Mesendoderm (in vitro differentiated cells): ENCODE results near the gene KIAA1217.

Experiments used
- DNase-seq: peaks from one replicate; pipeline ENCODE4 v3.0.0; 2013
- H2AK5ac ChIP-seq: 2 replicates; pipeline ENCODE4 v1.6.1; 2013; ENCODE audit warnings: low read length, inconsistent platforms
- H2BK120ac ChIP-seq: 2 replicates; pipeline ENCODE4 v1.6.1; 2013; ENCODE audit warnings: low read depth, mild to moderate bottlenecking, low read length, moderate library complexity, mixed read lengths
- H2BK15ac ChIP-seq: replicated peaks from 2 replicates; pipeline ENCODE4 v1.6.1; 2013; ENCODE audit warnings: low read depth, mild to moderate bottlenecking, moderate library complexity
- H2BK5ac ChIP-seq: 2 replicates; pipeline ENCODE4 v1.6.1; 2013; ENCODE audit warnings: low read length, inconsistent platforms
- H3K18ac ChIP-seq: 2 replicates; pipeline ENCODE4 v1.6.1; 2013; ENCODE audit warnings: mild to moderate bottlenecking, low read length, mixed read lengths
- H3K23ac ChIP-seq: one replicate; pipeline ENCODE4 v1.6.1; 2013; ENCODE audit warnings: low read length
- H3K27ac ChIP-seq: 2 replicates; pipeline ENCODE4 v1.5.1; 2013; ENCODE audit warnings: low read depth, mild to moderate bottlenecking, inconsistent platforms, low read length, moderate library complexity
- H3K27me3 ChIP-seq: 2 replicates; pipeline ENCODE4 v1.6.1; 2013; ENCODE audit warnings: low read length, control low read depth, mild to moderate bottlenecking, inconsistent platforms; ENCODE audit not compliant: insufficient read depth, poor library complexity
- H3K36me3 ChIP-seq: 2 replicates; pipeline ENCODE4 v1.6.1; 2013; ENCODE audit warnings: low read length, inconsistent platforms; ENCODE audit not compliant: control insufficient read depth, insufficient read depth
- H3K4ac ChIP-seq: one replicate; pipeline ENCODE4 v1.6.1; 2013; ENCODE audit warnings: low read depth, mild to moderate bottlenecking, low read length, moderate library complexity
- H3K4me1 ChIP-seq: 2 replicates; pipeline ENCODE4 v1.6.1; 2013; ENCODE audit warnings: low read depth, low read length, inconsistent platforms; ENCODE audit not compliant: control insufficient read depth
- H3K4me2 ChIP-seq: 2 replicates; pipeline ENCODE4 v1.6.1; 2013; ENCODE audit warnings: low read length
- H3K4me3 ChIP-seq: 2 replicates; pipeline ENCODE4 v1.5.1; 2013; ENCODE audit warnings: mild to moderate bottlenecking, low read length
- H3K56ac ChIP-seq: one replicate; pipeline ENCODE4 v1.6.1; 2013; ENCODE audit warnings: low read length
- H3K79me1 ChIP-seq: 2 replicates; pipeline ENCODE4 v1.6.1; 2013; ENCODE audit warnings: low read length, inconsistent platforms
- H3K79me2 ChIP-seq: 2 replicates; pipeline ENCODE4 v1.6.1; 2013; ENCODE audit warnings: mild to moderate bottlenecking, low read length; ENCODE audit not compliant: control insufficient read depth, insufficient read depth
- H3K9ac ChIP-seq: 2 replicates; pipeline ENCODE4 v1.6.1; 2013; ENCODE audit warnings: low read length, inconsistent platforms
- H4K5ac ChIP-seq: one replicate; pipeline ENCODE4 v1.6.1; 2013; ENCODE audit warnings: low read length
- H4K8ac ChIP-seq: one replicate; pipeline ENCODE4 v1.6.1; 2013; ENCODE audit warnings: low read depth, mild to moderate bottlenecking, control low read depth, low read length, moderate library complexity
- WGBS: extraction: QIAGEN DNeasy Blood & Tissue Kit; methylation state at CpG from one replicate; pipeline ENCODE4 v1.1.7; 2013; ENCODE audit warnings: low lambda C conversion rate, missing lambda C conversion rate; ENCODE audit not compliant: insufficient coverage; ENCODE audit errors: extremely low coverage; 5-methylcytosine and 5-hydroxymethylcytosine counted together

Gene KIAA1217

GRCh38 chr10:24292304-24293293 is 83.7 kb downstream of the KIAA1217 start:
- Histone ChIP-seq H2BK120ac (no peak overlapping the region), H3K4ac (no peak overlapping the region), H2AK5ac (no peak overlapping the region), H3K9ac (no peak overlapping the region), H3K27me3 (no peaks in the 10 kb centered on the region), H3K4me3 (no peak overlapping the region), H2BK15ac (no peak overlapping the region), H4K8ac (no peak overlapping the region), H4K5ac (no peak overlapping the region), H3K27ac (no peak overlapping the region), H3K79me1 (no peaks in the 10 kb centered on the region), H2BK5ac (no peak overlapping the region), H3K56ac (no peak overlapping the region), H3K4me2 (no peak overlapping the region), H3K79me2 (no peaks in the 10 kb centered on the region), H3K36me3 (no peaks in the 10 kb centered on the region), H3K4me1 (no peaks in the 10 kb centered on the region), H3K18ac (no peak overlapping the region), H3K23ac (no peak overlapping the region)
- no CpG with 5 or more reads among the region's 11 CpGs for WGBS
- DNase-seq = peak; percentile 21

GRCh38 chr10:24299578-24300260 is 90.8 kb downstream of the KIAA1217 start:
- no peak overlapping the region for H3K9ac ChIP-seq
- H3K27me3 ChIP-seq = peaks cover 2% of the 10 kb centered on the region
- H3K4me1 ChIP-seq = no peaks in the 10 kb centered on the region
- H3K4me2 ChIP-seq = no peak overlapping the region
- no peak overlapping the region for H2BK120ac ChIP-seq
- H2AK5ac ChIP-seq = no peak overlapping the region
- no CpG with 5 or more reads among the region's 6 CpGs for WGBS
- no peak overlapping the region for H3K56ac ChIP-seq
- no peak overlapping the region for H4K5ac ChIP-seq
- DNase-seq = no peak
- no peak overlapping the region for H3K18ac ChIP-seq
- H3K79me2 ChIP-seq = no peaks in the 10 kb centered on the region
- no peak overlapping the region for H3K4me3 ChIP-seq
- no peak overlapping the region for H3K27ac ChIP-seq
- H2BK5ac ChIP-seq = no peak overlapping the region
- H2BK15ac ChIP-seq = no peak overlapping the region
- no peak overlapping the region for H3K4ac ChIP-seq
- H4K8ac ChIP-seq = no peak overlapping the region
- H3K36me3 ChIP-seq = no peaks in the 10 kb centered on the region
- H3K23ac ChIP-seq = no peak overlapping the region
- no peaks in the 10 kb centered on the region for H3K79me1 ChIP-seq

GRCh38 chr10:24303522-24304310 is 94.8 kb downstream of the KIAA1217 start:
- no peak overlapping the region for H3K23ac ChIP-seq

GRCh38 chr10:24305551-24306506 is 96.9 kb downstream of the KIAA1217 start:
- Histone ChIP-seq H3K18ac (no peak overlapping the region), H2BK120ac (no peak overlapping the region), H3K27me3 (peaks cover 2% of the 10 kb centered on the region), H3K4me1 (no peaks in the 10 kb centered on the region), H3K79me1 (no peaks in the 10 kb centered on the region), H3K27ac (no peak overlapping the region), H3K4me2 (no peak overlapping the region), H3K4ac (no peak overlapping the region), H3K4me3 (no peak overlapping the region), H2BK15ac (no peak overlapping the region), H3K36me3 (no peaks in the 10 kb centered on the region), H3K79me2 (no peaks in the 10 kb centered on the region), H2BK5ac (no peak overlapping the region), H3K9ac (no peak overlapping the region), H3K56ac (no peak overlapping the region), H3K23ac (no peak overlapping the region), H4K8ac (no peak overlapping the region), H2AK5ac (no peak overlapping the region), H4K5ac (no peak overlapping the region)
- DNase-seq = no peak
- WGBS = no CpG with 5 or more reads among the region's 8 CpGs

More at GRCh38 chr10:24303522-24304310, 94.8 kb downstream of the KIAA1217 start:
- no peaks in the 10 kb centered on the region for H3K79me1 ChIP-seq
- H3K36me3 ChIP-seq = no peaks in the 10 kb centered on the region
- H3K18ac ChIP-seq = no peak overlapping the region
- H3K27ac ChIP-seq = no peak overlapping the region
- DNase-seq = no peak
- H3K4ac ChIP-seq = no peak overlapping the region
- WGBS = no CpG with 5 or more reads among the region's 8 CpGs
- no peak overlapping the region for H4K5ac ChIP-seq
- H3K9ac ChIP-seq = no peak overlapping the region
- H3K4me2 ChIP-seq = no peak overlapping the region
- H2AK5ac ChIP-seq = no peak overlapping the region
- no peaks in the 10 kb centered on the region for H3K4me1 ChIP-seq
- peaks cover 2% of the 10 kb centered on the region for H3K27me3 ChIP-seq
- no peaks in the 10 kb centered on the region for H3K79me2 ChIP-seq
- H3K56ac ChIP-seq = no peak overlapping the region
- H4K8ac ChIP-seq = no peak overlapping the region
- H2BK15ac ChIP-seq = no peak overlapping the region
- H3K4me3 ChIP-seq = no peak overlapping the region
- no peak overlapping the region for H2BK120ac ChIP-seq
- H2BK5ac ChIP-seq = no peak overlapping the region

GRCh38 chr10:24306507-24306875 is 97.6 kb downstream of the KIAA1217 start:
- Histone ChIP-seq H3K9ac (no peak overlapping the region), H3K27ac (no peak overlapping the region), H2BK5ac (no peak overlapping the region), H3K4ac (no peak overlapping the region), H3K4me2 (no peak overlapping the region), H2BK15ac (no peak overlapping the region), H3K18ac (no peak overlapping the region), H2AK5ac (no peak overlapping the region), H3K4me1 (no peaks in the 10 kb centered on the region), H3K56ac (no peak overlapping the region), H2BK120ac (no peak overlapping the region), H3K79me2 (no peaks in the 10 kb centered on the region), H3K27me3 (peaks cover 2% of the 10 kb centered on the region), H4K5ac (no peak overlapping the region), H3K36me3 (no peaks in the 10 kb centered on the region), H3K23ac (no peak overlapping the region), H4K8ac (no peak overlapping the region), H3K4me3 (no peak overlapping the region), H3K79me1 (no peaks in the 10 kb centered on the region)
- no CpG with 5 or more reads among the region's 4 CpGs for WGBS
- DNase-seq = no peak
